GM08714 (cell line): ENCODE results near the gene STAM2.
"Not testable (repeated sequence)": the region's sequence is repeated elsewhere in the genome, so short reads cannot be mapped to it uniquely, and the experiment has no call there.

Experiments
- H3K4me3 ChIP-seq: fragments of 200-500 bp; sonication (Bioruptor generic); 2 replicates; pipeline ENCODE4 v1.5.1; 2014; ENCODE audit warnings: mild to moderate bottlenecking, low read length, inconsistent platforms
- ZNF274 ChIP-seq: IDR thresholded peaks from 2 replicates; pipeline ENCODE4 v1.6.1; 2012; ENCODE audit warnings: mild to moderate bottlenecking, low read depth, low read length

The STAM2 gene

GRCh38 chr2:152186262-152186661 is 10.7 kb upstream of the STAM2 start:
- no peak overlapping the region for H3K4me3 ChIP-seq
- no peak for TF ChIP-seq ZNF274

- no peak for TF ChIP-seq ZNF274
- no peak overlapping the region for H3K4me3 ChIP-seq
Observed at GRCh38 chr2:152183401-152184073, 8.0 kb upstream of the STAM2 start.

GRCh38 chr2:152177667-152178066 is 2.1 kb upstream of the STAM2 start:
- not testable (repeated sequence) for H3K4me3 ChIP-seq

GRCh38 chr2:152176113-152176714 is 651 bp upstream of the STAM2 start:
- H3K4me3 ChIP-seq: peak overlapping the region; percentile 62
- TF ChIP-seq ZNF274: no peak

- H3K4me3 ChIP-seq: peak overlapping the region; percentile 98
- no peak for TF ChIP-seq ZNF274
Observed at GRCh38 chr2:152175012-152175367, 573 bp downstream of the STAM2 start.

- peak overlapping the region; percentile 98 for H3K4me3 ChIP-seq
- TF ChIP-seq ZNF274: no peak
Observed at GRCh38 chr2:152174574-152174973, 989 bp downstream of the STAM2 start.

- no peak overlapping the region for H3K4me3 ChIP-seq
- TF ChIP-seq ZNF274: no peak
Observed at GRCh38 chr2:152173831-152174230, 1.7 kb downstream of the STAM2 start.

- H3K4me3 ChIP-seq: not testable (repeated sequence)
Observed at GRCh38 chr2:152172201-152172785, 3.3 kb downstream of the STAM2 start.

- no peak for TF ChIP-seq ZNF274
Observed at GRCh38 chr2:152171718-152172117, 3.8 kb downstream of the STAM2 start.

GRCh38 chr2:152169158-152169557 is 6.4 kb downstream of the STAM2 start:
- peak overlapping the region; percentile 59; the same call in 1 of the 2 replicates for H3K4me3 ChIP-seq

More at GRCh38 chr2:152171718-152172117, 3.8 kb downstream of the STAM2 start:
- H3K4me3 ChIP-seq: peak overlapping the region; percentile 28; the same call in 1 of the 2 replicates

- H3K4me3 ChIP-seq: peak overlapping the region; percentile 31; the same call in 1 of the 2 replicates
Observed at GRCh38 chr2:152167470-152167869, 8.1 kb downstream of the STAM2 start.

GRCh38 chr2:152167065-152167464 is 8.5 kb downstream of the STAM2 start:
- TF ChIP-seq ZNF274: no peak
- H3K4me3 ChIP-seq: peak overlapping the region; percentile 31; the same call in 1 of the 2 replicates

- H3K4me3 ChIP-seq: no peak overlapping the region; the same call in 1 of the 2 replicates
- no peak for TF ChIP-seq ZNF274
Observed at GRCh38 chr2:152166633-152167032, 8.9 kb downstream of the STAM2 start.

GRCh38 chr2:152165780-152166179 is 9.8 kb downstream of the STAM2 start:
- H3K4me3 ChIP-seq: peak overlapping the region; percentile 2; the same call in 1 of the 2 replicates
- TF ChIP-seq ZNF274: no peak

- no peak overlapping the region for H3K4me3 ChIP-seq
- TF ChIP-seq ZNF274: no peak
Observed at GRCh38 chr2:152165306-152165705, 10.3 kb downstream of the STAM2 start.

GRCh38 chr2:152163669-152164068 is 11.9 kb downstream of the STAM2 start:
- not testable (repeated sequence) for H3K4me3 ChIP-seq
